Naive thymus-derived CD4-positive, alpha-beta T cell (primary cell): Measurements from ENCODE around the gene SVOP. TPM values are rescaled to one million over a fixed set of nuclear protein-coding genes. Genes with fewer than 3 reads are reported as not detected.
A peak's percentile ranks its signal among the peaks of the same experiment; 100 is the strongest.
"Not testable (repeated sequence)": the region's sequence is repeated elsewhere in the genome, so short reads cannot be mapped to it uniquely, and the experiment has no call there.

ENCODE experiments used
- ATAC-seq: fragments of 150-1000 bp; cut with Tn5 transposase; 2 replicates; pipeline ENCODE4 v1.10.0; 2021; ENCODE audit warnings: mild to moderate bottlenecking, moderate library complexity
- CTCF ChIA-PET: fragments of 350-600 bp; sonication (Branson Sonifier 250); formaldehyde crosslinking; loops from one replicate; lab custom pipeline; 2021; ENCODE audit warnings: antibody characterized with exemption; lab: Charles Lee
- POLR2A ChIA-PET: fragments of 350-600 bp; sonication (Branson Sonifier 250); formaldehyde crosslinking; loops from one replicate; lab custom pipeline; 2021; ENCODE audit warnings: antibody characterized with exemption, inconsistent platforms; lab: Charles Lee
- DNase-seq, 9 donors: peaks; one replicate each; pipeline versions ENCODE4 v3.0.0 to v3.0.0-alpha.2; 2020 to 2022; ENCODE audit warnings: mixed read lengths in 1 of 9
- H3K27ac ChIP-seq: one replicate; pipeline ENCODE4 v1.7.0; 2013; ENCODE audit warnings: mild to moderate bottlenecking, low read depth, low read length, moderate library complexity
- H3K27me3 ChIP-seq, 2 donors: one replicate each; pipeline ENCODE4 v1.7.0; 2013; ENCODE audit warnings: low read length in 2 of 2, mild to moderate bottlenecking in 2 of 2, moderate library complexity in 2 of 2; ENCODE audit not compliant: control insufficient read depth in 2 of 2, insufficient read depth in 2 of 2
- H3K36me3 ChIP-seq, 3 experiments: 1 replicate in 2 of 3; 2 replicates in 1 of 3; pipeline ENCODE4 v1.7.0; 2013; ENCODE audit warnings: low read length in 3 of 3, mild to moderate bottlenecking in 3 of 3, moderate library complexity in 1 of 3; ENCODE audit not compliant: insufficient read depth in 3 of 3, control insufficient read depth in 2 of 3
- H3K4me1 ChIP-seq, 2 donors: one replicate each; pipeline ENCODE4 v1.7.0; 2013; ENCODE audit warnings: low read length in 2 of 2, mild to moderate bottlenecking in 2 of 2, moderate library complexity in 1 of 2; ENCODE audit not compliant: control insufficient read depth in 2 of 2, insufficient read depth in 2 of 2
- H3K4me3 ChIP-seq: 2 replicates; pipeline ENCODE4 v1.7.0; 2013; ENCODE audit warnings: mild to moderate bottlenecking, low read length
- H3K9me3 ChIP-seq, 3 experiments: 1 replicate in 2 of 3; 2 replicates in 1 of 3; pipeline ENCODE4 v1.7.0; 2013; ENCODE audit warnings: low read length in 3 of 3; ENCODE audit not compliant: control insufficient read depth in 2 of 3
- H3K27ac Mint-ChIP-seq, 9 donors: one replicate each; pipeline ENCODE4 v1.8.0; 2020 to 2022; ENCODE audit warnings: mixed read lengths in 9 of 9, mild to moderate bottlenecking in 8 of 9, moderate library complexity in 5 of 9, inconsistent platforms in 2 of 9
- H3K27me3 Mint-ChIP-seq, 5 donors: one replicate each; pipeline ENCODE4 v1.8.0; 2021 to 2022; ENCODE audit warnings: mixed read lengths in 5 of 5, mild to moderate bottlenecking in 1 of 5
- H3K36me3 Mint-ChIP-seq, 5 donors: one replicate each; pipeline ENCODE4 v1.8.0; 2020 to 2022; ENCODE audit warnings: mixed read lengths in 5 of 5, mild to moderate bottlenecking in 3 of 5, inconsistent platforms in 1 of 5
- H3K4me1 Mint-ChIP-seq, 7 donors: one replicate each; pipeline ENCODE4 v1.8.0; 2020 to 2022; ENCODE audit warnings: mixed read lengths in 7 of 7, mild to moderate bottlenecking in 3 of 7, inconsistent platforms in 1 of 7
- H3K4me3 Mint-ChIP-seq, 10 donors: one replicate each; pipeline ENCODE4 v1.8.0; 2020 to 2022; ENCODE audit warnings: mild to moderate bottlenecking in 10 of 10, mixed read lengths in 10 of 10, moderate library complexity in 6 of 10, inconsistent platforms in 2 of 10
- H3K9me3 Mint-ChIP-seq, 11 donors: one replicate each; pipeline ENCODE4 v1.8.0; 2020 to 2022; ENCODE audit warnings: mixed read lengths in 11 of 11, mild to moderate bottlenecking in 4 of 11, inconsistent platforms in 1 of 11, moderate library complexity in 1 of 11
- intact Hi-C, 2 donors: fragments of 100-400 bp; cut with micrococcal nuclease; formaldehyde crosslinking; loops; one replicate each; pipeline ENCODE4 v1.15.1; 2023
- polyA plus RNA-seq, 2 donors: library from polyadenylated mRNA; unstranded; fragments of 300-500 nt; fragmentation: Illumina TruSeq; gene quantifications; one replicate each; pipeline ENCODE4 v1.2.3, GENCODE V29; 2021
- total RNA-seq, 6 experiments: library from RNA in 5 of 6; stranded (reverse) in 5 of 6; gene quantifications; 1 replicate in 5 of 6; 2 replicates in 1 of 6; pipeline ENCODE4 v1.2.3 and lab custom pipeline; 2021 to 2026

The SVOP gene
- total and polyA plus RNA-seq, 7 experiments from 2014 or later: not detected

DNA sequence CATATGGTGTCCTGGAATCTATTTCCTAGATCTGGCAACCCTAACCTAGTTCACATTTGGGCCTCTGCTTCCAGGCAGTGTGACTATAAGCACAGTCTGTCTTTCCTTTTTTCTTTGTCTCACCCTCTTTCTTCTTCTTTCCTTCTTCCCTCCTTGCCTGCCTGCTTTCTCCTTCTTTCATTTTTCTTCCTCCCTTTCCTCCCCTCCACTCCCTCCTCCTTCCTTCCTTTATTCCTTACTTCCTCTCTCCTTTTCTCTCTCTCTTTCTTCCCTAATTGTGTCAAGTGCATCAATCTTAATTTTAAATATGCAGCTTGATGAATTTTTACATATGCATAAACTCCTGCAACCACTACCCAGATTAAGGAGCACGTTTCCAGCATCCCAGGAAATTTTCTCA lies 145.6 kb downstream of the SVOP start:
- H3K36me3 ChIP-seq: no peaks in the 10 kb centered on the region
- CTCF ChIA-PET: no interaction called here
- POLR2A ChIA-PET: no interaction called here
- DNase-seq (no peak), ATAC-seq (no peak)
- H3K27me3 Mint-ChIP-seq: no peaks in the 10 kb centered on the region
- no peaks in the 10 kb centered on the region for H3K36me3 Mint-ChIP-seq
- no peak overlapping the region for H3K27ac ChIP-seq
- intact Hi-C loops: no loop called here
- no peak overlapping the region for H3K4me3 Mint-ChIP-seq
- no peaks in the 10 kb centered on the region for H3K9me3 ChIP-seq
- no peak overlapping the region for H3K27ac Mint-ChIP-seq
- peaks cover 0 to 6% (median 0%) of the 10 kb centered on the region in 7 donors for H3K4me1 Mint-ChIP-seq
- no peaks in the 10 kb centered on the region for H3K27me3 ChIP-seq
- H3K4me3 ChIP-seq: no peak overlapping the region
- H3K9me3 Mint-ChIP-seq: peaks cover 0 to 8% (median 0%) of the 10 kb centered on the region in 11 donors
- H3K4me1 ChIP-seq: no peaks in the 10 kb centered on the region

- Mint-ChIP-seq H3K4me1 (peaks cover 0 to 6% (median 0%) of the 10 kb centered on the region in 7 donors), H3K27ac (no peak overlapping the region), H3K9me3 (no peaks in the 10 kb centered on the region), H3K4me3 (no peak overlapping the region), H3K36me3 (no peaks in the 10 kb centered on the region), H3K27me3 (peaks cover 0 to 4% (median 0%) of the 10 kb centered on the region in 5 donors)
- H3K4me3 ChIP-seq: no peak overlapping the region
- H3K27me3 ChIP-seq: no peaks in the 10 kb centered on the region
- H3K27ac ChIP-seq: no peak overlapping the region
- ChIA-PET CTCF (no interaction called here), POLR2A (interaction anchor here (0.6 to 1.2 kb wide), 2 partner anchors 16 to 350 kb away, joined by 3 read pairs; no protein-coding TSS in a partner anchor)
- H3K9me3 ChIP-seq: no peaks in the 10 kb centered on the region
- no peaks in the 10 kb centered on the region for H3K36me3 ChIP-seq
- no peak for DNase-seq
- no peaks in the 10 kb centered on the region for H3K4me1 ChIP-seq
- no peak for ATAC-seq
- intact Hi-C loops: no loop called here
Observed at GRCh38 chr12:108868781-108869180, 152.1 kb downstream of the SVOP start.

DNA sequence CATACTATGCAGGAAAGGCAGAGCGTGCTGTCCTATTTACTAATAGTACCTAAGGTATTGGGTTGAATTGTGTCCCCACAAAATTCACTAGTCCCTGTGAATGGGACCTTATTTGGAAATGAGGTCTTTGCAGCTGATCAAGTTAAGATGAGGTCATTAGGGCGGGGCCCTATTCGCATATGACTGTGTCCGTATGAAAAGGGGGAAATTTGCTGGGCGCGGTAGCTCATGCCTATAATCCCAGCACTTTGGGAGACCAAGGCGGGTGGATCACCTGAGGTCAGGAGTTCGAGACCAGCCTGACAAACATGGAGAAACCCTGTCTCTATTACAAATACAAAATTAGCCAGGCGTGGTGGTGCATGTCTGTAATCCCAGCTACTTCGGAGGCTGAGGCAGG lies 154.8 kb downstream of the SVOP start:
- H3K4me1 Mint-ChIP-seq, H3K4me3 Mint-ChIP-seq, H3K27me3 Mint-ChIP-seq, CTCF ChIA-PET, H3K36me3 ChIP-seq, ATAC-seq, H3K9me3 ChIP-seq, intact Hi-C loops, H3K9me3 Mint-ChIP-seq, H3K36me3 Mint-ChIP-seq, DNase-seq, H3K27ac ChIP-seq, H3K27ac Mint-ChIP-seq, H3K4me3 ChIP-seq, H3K27me3 ChIP-seq, H3K4me1 ChIP-seq: not testable (repeated sequence)
- POLR2A ChIA-PET: interaction anchor here (1.5 kb wide), 1 partner anchor 9 kb away, joined by 3 read pairs; the partner anchor contains the start of gene SSH1

- no peaks in the 10 kb centered on the region for H3K27me3 ChIP-seq
- POLR2A ChIA-PET: interaction anchor here (1.5 kb wide), 1 partner anchor 8 kb away, joined by 3 read pairs; the partner anchor contains the start of gene SSH1
- intact Hi-C loops: no loop called here
Observed at GRCh38 chr12:108865169-108865568, 155.7 kb downstream of the SVOP start.

GRCh38 chr12:108862588-108862959 lies 158.3 kb downstream of the SVOP start:
- Mint-ChIP-seq H3K9me3 (peaks cover 0 to 4% (median 0%) of the 10 kb centered on the region in 11 donors), H3K4me1 (peaks cover 15 to 27% (median 18%) of the 10 kb centered on the region in 7 donors), H3K27ac (no peak overlapping the region), H3K4me3 (no peak overlapping the region), H3K36me3 (peaks cover 0 to 1% (median 0%) of the 10 kb centered on the region in 5 donors), H3K27me3 (peaks cover 0 to 2% (median 0%) of the 10 kb centered on the region in 5 donors)
- no peak for ATAC-seq
- intact Hi-C loops: no loop called here
- POLR2A ChIA-PET: interaction anchor here (0.7 to 0.8 kb wide), 2 partner anchors 59 to 168 kb away, joined by 3 read pairs; no protein-coding TSS in a partner anchor
- DNase-seq: no peak
- no peak overlapping the region for H3K4me3 ChIP-seq
- no peaks in the 10 kb centered on the region for H3K27me3 ChIP-seq
- H3K4me1 ChIP-seq: peaks cover 10 to 11% of the 10 kb centered on the region in 2 donors
- CTCF ChIA-PET: no interaction called here
- H3K27ac ChIP-seq: no peak overlapping the region
- no peaks in the 10 kb centered on the region for H3K36me3 ChIP-seq
- no peaks in the 10 kb centered on the region for H3K9me3 ChIP-seq

More at GRCh38 chr12:108865169-108865568, 155.7 kb downstream of the SVOP start:
- H3K27ac ChIP-seq: no peak overlapping the region
- H3K9me3 ChIP-seq: no peaks in the 10 kb centered on the region
- H3K4me3 ChIP-seq: no peak overlapping the region
- Mint-ChIP-seq H3K27me3 (peaks cover 0 to 4% (median 0%) of the 10 kb centered on the region in 5 donors), H3K9me3 (peaks cover 0 to 3% (median 0%) of the 10 kb centered on the region in 11 donors), H3K27ac (no peak overlapping the region), H3K36me3 (no peaks in the 10 kb centered on the region), H3K4me1 (peaks cover 0 to 6% (median 3%) of the 10 kb centered on the region in 7 donors), H3K4me3 (no peak overlapping the region)
- no peaks in the 10 kb centered on the region for H3K36me3 ChIP-seq
- H3K4me1 ChIP-seq: no peaks in the 10 kb centered on the region
- CTCF ChIA-PET: interaction anchor here (0.7 kb wide), 1 partner anchor 26 kb away, joined by 3 read pairs; no protein-coding TSS in a partner anchor
- DNase-seq (no peak), ATAC-seq (no peak)

- no peak overlapping the region for H3K4me3 Mint-ChIP-seq
Observed at GRCh38 chr12:108861878-108862587, 158.8 kb downstream of the SVOP start.

More at GRCh38 chr12:108861878-108862587, 158.8 kb downstream of the SVOP start:
- ATAC-seq: peak; percentile 20
- Histone ChIP-seq H3K36me3 (no peaks in the 10 kb centered on the region), H3K27me3 (no peaks in the 10 kb centered on the region), H3K4me3 (no peak overlapping the region), H3K9me3 (no peaks in the 10 kb centered on the region), H3K4me1 (peaks cover 10 to 11% of the 10 kb centered on the region in 2 donors), H3K27ac (no peak overlapping the region)
- peaks cover 15 to 27% (median 18%) of the 10 kb centered on the region in 7 donors for H3K4me1 Mint-ChIP-seq
- H3K9me3 Mint-ChIP-seq: peaks cover 0 to 4% (median 0%) of the 10 kb centered on the region in 11 donors
- H3K36me3 Mint-ChIP-seq: peaks cover 0 to 1% (median 0%) of the 10 kb centered on the region in 5 donors
- H3K27ac Mint-ChIP-seq: no peak overlapping the region
- ChIA-PET CTCF (no interaction called here), POLR2A (interaction anchor here (0.8 kb wide), 1 partner anchor 168 kb away, joined by 3 read pairs; no protein-coding TSS in a partner anchor)
- peaks cover 0 to 2% (median 0%) of the 10 kb centered on the region in 5 donors for H3K27me3 Mint-ChIP-seq
- DNase-seq: no peak
- intact Hi-C loops: no loop called here
